A673 (cell line): ENCODE results near the gene PLD1. TPM values are rescaled to one million over a fixed set of nuclear protein-coding genes. Genes with fewer than 3 reads are reported as not detected.

Experiments
- BruUV-seq: library from RNA; stranded (reverse); fragments of 400-500 nt; replicated peaks from 2 replicates; lab custom pipeline; 2021; lab: Mats Ljungman, UMichigan
- CTCF ChIA-PET: fragments of 300-600 bp; sonication (Branson Sonifier 250); formaldehyde crosslinking; loops from one replicate; lab custom pipeline; 2022; ENCODE audit warnings: antibody characterized with exemption; lab: Charles Lee
- POLR2A ChIA-PET: fragments of 300-600 bp; sonication (Branson Sonifier 250); formaldehyde crosslinking; loops from one replicate; lab custom pipeline; 2022; ENCODE audit warnings: antibody characterized with exemption; ENCODE audit not compliant: low non-redundant PET; lab: Charles Lee
- DNase-seq: peaks from one replicate; pipeline ENCODE4 v3.0.0-alpha.2; 2015; ENCODE audit warnings: low spot score
- H3K27ac ChIP-seq: fragments of 200-600 bp; sonication (generic); 2 replicates; pipeline ENCODE4 v1.5.1; 2016; ENCODE audit warnings: mixed run types, low read depth, mild to moderate bottlenecking, mixed read lengths, antibody characterized with exemption, low read length; ENCODE audit not compliant: poor library complexity, severe bottlenecking
- H3K27me3 ChIP-seq: fragments of 200-600 bp; sonication (generic); replicated peaks from 2 replicates; pipeline ENCODE4 v1.6.1; 2017; ENCODE audit warnings: mixed run types, low read depth, mild to moderate bottlenecking, mixed read lengths, antibody characterized with exemption, low read length; ENCODE audit not compliant: insufficient read depth, poor library complexity
- H3K36me3 ChIP-seq: fragments of 200-600 bp; sonication (generic); 2 replicates; pipeline ENCODE4 v1.6.1; 2016; ENCODE audit warnings: mixed run types, mild to moderate bottlenecking, mixed read lengths, antibody characterized with exemption, low read length; ENCODE audit not compliant: insufficient read depth, poor library complexity, severe bottlenecking
- H3K4me1 ChIP-seq: fragments of 200-600 bp; sonication (generic); 2 replicates; pipeline ENCODE4 v1.6.1; 2017; ENCODE audit warnings: mixed run types, mild to moderate bottlenecking, mixed read lengths, antibody characterized with exemption, low read length; ENCODE audit not compliant: insufficient read depth, poor library complexity, severe bottlenecking
- H3K4me3 ChIP-seq: fragments of 200-600 bp; sonication (generic); 2 replicates; pipeline ENCODE4 v1.5.1; 2016; ENCODE audit warnings: low read depth, mixed run types, mild to moderate bottlenecking, mixed read lengths, low read length; ENCODE audit not compliant: poor library complexity, severe bottlenecking
- H3K9me3 ChIP-seq: fragments of 200-600 bp; sonication (generic); 2 replicates; pipeline ENCODE4 v1.6.1; 2016; ENCODE audit warnings: mixed run types, low read depth, mild to moderate bottlenecking, mixed read lengths, antibody characterized with exemption, low read length; ENCODE audit not compliant: poor library complexity, severe bottlenecking
- CTCF ChIP-seq: fragments of 300-800, 200-600 bp; sonication (generic); conservative IDR thresholded peaks from 2 replicates; pipeline ENCODE4 v1.5.1; 2017; ENCODE audit warnings: low read depth, mild to moderate bottlenecking, antibody characterized with exemption, low read length, moderate library complexity, mixed read lengths
- EZH2 ChIP-seq: fragments of 200-600 bp; sonication (generic); IDR thresholded peaks from 2 replicates; pipeline ENCODE4 v1.6.1; 2017; ENCODE audit warnings: borderline replicate concordance, low read depth, mild to moderate bottlenecking, mixed read lengths, antibody characterized with exemption, low read length; ENCODE audit not compliant: poor library complexity, severe bottlenecking
- intact Hi-C: fragments of 100-400 bp; cut with micrococcal nuclease; formaldehyde crosslinking; loops from one replicate; pipeline ENCODE4 v1.10.0; 2022; ENCODE audit not compliant: unreplicated experiment
- total RNA-seq: library from RNA; stranded (reverse); gene quantifications from 2 replicates; pipeline ENCODE4 v1.2.3, GENCODE V29; 2021

Gene PLD1
- total RNA-seq, 1 experiment from 2014 or later = 3.2 TPM

- Histone ChIP-seq H3K4me3 (no peak overlapping the region), H3K27ac (no peak overlapping the region), H3K36me3 (no peaks in the 10 kb centered on the region), H3K9me3 (no peaks in the 10 kb centered on the region), H3K27me3 (no peaks in the 10 kb centered on the region), H3K4me1 (peaks cover 22% of the 10 kb centered on the region)
- POLR2A ChIA-PET = no interaction called here
- DNase-seq = no peak
- BruUV-seq = no TSS peak
- intact Hi-C loops = no loop called here
- TF ChIP-seq EZH2 (no peak), CTCF (no peak)
- CTCF ChIA-PET = interaction anchor here (0.5 kb wide), 1 partner anchor 649 kb away, joined by 4 read pairs; no protein-coding TSS in a partner anchor
Observed at GRCh38 chr3:171827385-171827784, 17.1 kb upstream of the PLD1 start.

GRCh38 chr3:171825222-171825828 lies 15.0 kb upstream of the PLD1 start:
- no peak for DNase-seq
- ChIA-PET POLR2A (interaction anchor here (0.8 kb wide), 1 partner anchor 955 kb away, joined by 5 read pairs; the partner anchor contains the start of gene RPL22L1), CTCF (no interaction called here)
- Histone ChIP-seq H3K4me1 (peaks cover 21% of the 10 kb centered on the region), H3K4me3 (no peak overlapping the region), H3K27ac (no peak overlapping the region), H3K27me3 (no peaks in the 10 kb centered on the region), H3K36me3 (no peaks in the 10 kb centered on the region), H3K9me3 (no peaks in the 10 kb centered on the region)
- BruUV-seq = no TSS peak
- no peak for TF ChIP-seq CTCF
- no peak for TF ChIP-seq EZH2
- intact Hi-C loops = no loop called here

- Histone ChIP-seq H3K4me3 (no peak overlapping the region), H3K27me3 (no peaks in the 10 kb centered on the region), H3K9me3 (no peaks in the 10 kb centered on the region), H3K36me3 (no peaks in the 10 kb centered on the region), H3K27ac (no peak overlapping the region), H3K4me1 (peaks cover 17% of the 10 kb centered on the region)
- TF ChIP-seq EZH2 = no peak
- no peak for TF ChIP-seq CTCF
- ChIA-PET CTCF (no interaction called here), POLR2A (interaction anchor here (0.8 kb wide), 1 partner anchor 955 kb away, joined by 5 read pairs; the partner anchor contains the start of gene RPL22L1)
- no peak for DNase-seq
- intact Hi-C loops = no loop called here
- BruUV-seq = no TSS peak
Observed at GRCh38 chr3:171824824-171825221, 14.5 kb upstream of the PLD1 start.
